Uterus (tissue), 2 donors: ENCODE data around the gene HSPA8.

ENCODE experiments used
- POLR2A ChIP-seq, 2 donors: fragments of 450-650 bp; IDR thresholded peaks; one replicate each; pipeline ENCODE4 v1.6.1; 2016; ENCODE audit warnings: antibody characterized with exemption in 2 of 2, mild to moderate bottlenecking in 1 of 2, moderate library complexity in 1 of 2
- TF ChIP-seq, protein P1 (sequence below), 4 experiments: fragments of 200-600 bp in 2 of 4; fragments of 450-650 bp in 2 of 4; sonication (generic) in 2 of 4; IDR thresholded peaks; one replicate each; pipeline ENCODE4 v1.5.1; 2016 to 2019; ENCODE audit warnings: antibody characterized with exemption in 4 of 4, mild to moderate bottlenecking in 2 of 4, moderate library complexity in 1 of 4

DNA sequence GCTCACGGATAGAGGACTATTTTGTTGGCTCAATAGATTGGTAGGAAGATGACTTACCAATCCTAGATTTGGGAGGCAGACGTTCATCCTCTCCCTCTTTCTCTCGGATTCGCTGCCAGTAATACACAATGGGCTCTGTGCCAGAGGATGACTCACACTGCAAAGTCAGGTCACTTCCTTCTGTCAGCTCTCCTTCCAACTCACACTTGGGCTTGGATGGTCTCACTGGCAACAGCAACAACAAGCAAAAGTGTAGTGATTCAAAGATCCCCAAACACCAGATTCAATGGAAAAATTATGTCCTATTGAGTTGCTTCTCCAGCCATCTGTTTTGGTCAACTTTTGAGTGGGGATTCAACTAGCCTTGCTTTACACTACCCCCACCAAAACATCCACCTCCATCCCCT, 21.7 kb upstream of the HSPA8 start:
- TF ChIP-seq, protein P1, sequence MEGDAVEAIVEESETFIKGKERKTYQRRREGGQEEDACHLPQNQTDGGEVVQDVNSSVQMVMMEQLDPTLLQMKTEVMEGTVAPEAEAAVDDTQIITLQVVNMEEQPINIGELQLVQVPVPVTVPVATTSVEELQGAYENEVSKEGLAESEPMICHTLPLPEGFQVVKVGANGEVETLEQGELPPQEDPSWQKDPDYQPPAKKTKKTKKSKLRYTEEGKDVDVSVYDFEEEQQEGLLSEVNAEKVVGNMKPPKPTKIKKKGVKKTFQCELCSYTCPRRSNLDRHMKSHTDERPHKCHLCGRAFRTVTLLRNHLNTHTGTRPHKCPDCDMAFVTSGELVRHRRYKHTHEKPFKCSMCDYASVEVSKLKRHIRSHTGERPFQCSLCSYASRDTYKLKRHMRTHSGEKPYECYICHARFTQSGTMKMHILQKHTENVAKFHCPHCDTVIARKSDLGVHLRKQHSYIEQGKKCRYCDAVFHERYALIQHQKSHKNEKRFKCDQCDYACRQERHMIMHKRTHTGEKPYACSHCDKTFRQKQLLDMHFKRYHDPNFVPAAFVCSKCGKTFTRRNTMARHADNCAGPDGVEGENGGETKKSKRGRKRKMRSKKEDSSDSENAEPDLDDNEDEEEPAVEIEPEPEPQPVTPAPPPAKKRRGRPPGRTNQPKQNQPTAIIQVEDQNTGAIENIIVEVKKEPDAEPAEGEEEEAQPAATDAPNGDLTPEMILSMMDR (IDR thresholded peaks at IDR 0.05): no peak
- no peak for TF ChIP-seq POLR2A (IDR thresholded peaks at IDR 0.05)
